ENCODE data around the gene TNIK.
"Not testable (repeated sequence)": the region's sequence is repeated elsewhere in the genome, so short reads cannot be mapped to it uniquely, and the experiment has no call there.

The TNIK gene

DNA sequence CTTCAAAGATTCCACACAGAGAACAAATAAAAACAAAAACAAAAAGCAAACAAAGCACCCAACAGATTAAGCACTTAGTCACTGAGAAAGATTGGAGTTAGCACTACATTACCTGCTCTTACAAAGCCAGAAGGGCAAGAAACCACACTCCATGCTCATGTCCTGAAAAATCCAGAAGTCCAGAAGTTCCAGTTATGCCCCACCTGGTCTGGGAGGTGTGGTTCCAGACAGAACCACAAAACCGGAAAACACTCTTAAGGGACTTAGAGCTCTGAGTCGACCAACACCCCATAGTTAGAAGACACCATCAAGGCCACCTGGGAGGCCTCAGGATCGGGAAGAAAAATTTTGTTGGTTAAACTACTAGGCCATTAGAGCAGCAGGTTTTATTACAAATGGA is 88.9 kb downstream of the TNIK start:
- DNase-seq (ENCODE audit: insufficient read length) (no peak), FAIRE-seq (no peak)
- TF ChIP-seq TAF1 (IDR thresholded peaks at IDR 0.05; ENCODE audit: borderline replicate concordance, low read depth, low read length) (no peak), POLR2A (IDR thresholded peaks at IDR 0.05; ENCODE audit: low read depth, low read length) (no peak), POLR2AphosphoS5 (IDR thresholded peaks at IDR 0.05; ENCODE audit: low read depth, low read length) (no peak)

DNA sequence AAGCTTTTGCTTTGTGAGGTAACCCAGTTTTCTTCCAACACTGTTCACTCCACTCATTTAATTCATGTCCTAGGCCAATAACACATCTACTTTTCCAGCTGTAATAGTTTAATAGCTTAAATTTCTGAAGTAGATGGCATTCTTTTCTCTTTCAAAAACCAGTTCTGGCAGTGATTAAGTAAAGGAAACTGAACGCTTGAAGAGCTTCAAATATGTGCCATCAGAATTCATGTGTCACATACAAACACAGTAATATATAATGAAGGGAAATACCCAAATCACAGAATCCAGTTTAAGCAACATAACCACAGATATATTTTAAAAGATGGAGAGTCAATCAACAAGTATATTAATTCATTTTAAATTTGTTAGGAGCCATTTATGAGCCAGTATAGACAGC is 91.0 kb downstream of the TNIK start:
- DNase-seq (ENCODE audit: insufficient read length) (no peak), FAIRE-seq (no peak)
- TF ChIP-seq TAF1 (IDR thresholded peaks at IDR 0.05; ENCODE audit: borderline replicate concordance, low read depth, low read length) (no peak), POLR2AphosphoS5 (IDR thresholded peaks at IDR 0.05; ENCODE audit: low read depth, low read length) (no peak), POLR2A (IDR thresholded peaks at IDR 0.05; ENCODE audit: low read depth, low read length) (no peak)

DNA sequence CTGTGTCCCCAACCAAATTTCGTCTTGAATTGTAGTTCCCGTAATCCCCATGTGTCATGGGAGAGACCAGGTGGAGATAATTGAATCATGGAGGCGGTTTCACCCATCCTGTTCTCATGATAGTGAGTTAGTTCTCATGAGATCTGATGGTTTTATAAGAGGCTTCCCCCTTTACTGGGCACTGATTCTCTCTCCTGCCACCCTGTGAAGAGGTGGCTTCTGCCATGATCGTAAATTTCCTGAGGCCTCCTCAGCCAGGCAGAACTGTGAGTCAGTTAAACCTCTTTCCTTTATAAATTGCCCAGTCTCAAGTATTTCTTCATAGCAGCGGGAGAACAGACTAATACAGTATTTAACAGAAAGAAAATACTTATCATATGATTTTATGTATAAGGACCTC is 93.5 kb downstream of the TNIK start:
- not testable (repeated sequence) for FAIRE-seq; DNase-seq (ENCODE audit: insufficient read length)

DNA sequence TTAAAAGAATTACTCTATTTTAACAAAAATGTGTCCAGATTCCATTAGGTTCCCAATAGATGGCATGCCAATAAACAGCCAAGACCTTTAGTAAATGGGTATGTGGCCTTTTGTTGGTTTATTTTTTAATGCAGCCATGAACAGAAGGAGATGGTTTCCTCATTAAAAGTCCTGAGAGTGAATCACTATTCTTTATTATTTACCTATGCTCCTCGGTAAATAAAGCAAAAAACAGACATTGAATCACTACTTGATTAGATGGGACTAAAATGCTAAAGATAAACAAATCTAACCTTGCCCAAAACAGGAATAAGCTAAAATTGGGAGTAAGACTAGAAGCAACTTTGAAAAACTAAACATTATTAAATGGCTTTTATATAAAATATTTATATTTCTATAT is 94.2 kb downstream of the TNIK start:
- DNase-seq (ENCODE audit: insufficient read length) (no peak), FAIRE-seq (no peak)
- TF ChIP-seq POLR2AphosphoS5 (IDR thresholded peaks at IDR 0.05; ENCODE audit: low read depth, low read length): no peak
- TF ChIP-seq POLR2A (IDR thresholded peaks at IDR 0.05; ENCODE audit: low read depth, low read length): no peak
- TF ChIP-seq TAF1 (IDR thresholded peaks at IDR 0.05; ENCODE audit: borderline replicate concordance, low read depth, low read length): no peak

DNA sequence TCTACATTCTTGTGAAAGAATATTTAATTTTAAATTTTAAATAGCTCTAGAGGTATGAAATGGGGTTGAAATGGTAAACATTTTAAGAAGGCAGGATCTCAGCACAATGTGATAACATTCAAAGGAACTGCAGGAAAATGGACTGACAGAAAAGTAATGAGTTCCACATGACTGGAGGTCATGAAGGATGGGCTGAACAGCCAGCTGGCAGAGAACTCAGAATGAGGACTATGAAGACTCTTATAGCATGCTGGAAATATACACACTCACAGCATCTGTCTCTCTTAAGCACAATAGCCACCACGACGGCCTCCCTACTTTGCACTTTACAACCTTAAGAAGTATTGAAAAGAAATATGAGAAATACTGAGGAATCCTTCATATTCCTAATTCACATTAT is 94.7 kb downstream of the TNIK start:
- DNase-seq (ENCODE audit: insufficient read length) (no peak), FAIRE-seq (no peak)
- TF ChIP-seq TAF1 (IDR thresholded peaks at IDR 0.05; ENCODE audit: borderline replicate concordance, low read depth, low read length) (no peak), POLR2A (IDR thresholded peaks at IDR 0.05; ENCODE audit: low read depth, low read length) (no peak), POLR2AphosphoS5 (IDR thresholded peaks at IDR 0.05; ENCODE audit: low read depth, low read length) (no peak)

GRCh38 chr3:171364500-171364899 is 95.7 kb downstream of the TNIK start:
- DNase-seq (ENCODE audit: insufficient read length): no peak
- FAIRE-seq: no peak

GRCh38 chr3:171363202-171363601 is 97.0 kb downstream of the TNIK start:
- DNase-seq (ENCODE audit: insufficient read length) (no peak), FAIRE-seq (no peak)
- no peak for TF ChIP-seq POLR2A (IDR thresholded peaks at IDR 0.05; ENCODE audit: low read depth, low read length)
- no peak for TF ChIP-seq TAF1 (IDR thresholded peaks at IDR 0.05; ENCODE audit: borderline replicate concordance, low read depth, low read length)
- no peak for TF ChIP-seq POLR2AphosphoS5 (IDR thresholded peaks at IDR 0.05; ENCODE audit: low read depth, low read length)

More at GRCh38 chr3:171364500-171364899, 95.7 kb downstream of the TNIK start:
- TF ChIP-seq TAF1 (IDR thresholded peaks at IDR 0.05; ENCODE audit: borderline replicate concordance, low read depth, low read length) (no peak), POLR2A (IDR thresholded peaks at IDR 0.05; ENCODE audit: low read depth, low read length) (no peak), POLR2AphosphoS5 (IDR thresholded peaks at IDR 0.05; ENCODE audit: low read depth, low read length) (no peak)

- FAIRE-seq (no peak), DNase-seq (ENCODE audit: insufficient read length) (no peak)
- no peak for TF ChIP-seq POLR2AphosphoS5 (IDR thresholded peaks at IDR 0.05; ENCODE audit: low read depth, low read length)
- TF ChIP-seq TAF1 (IDR thresholded peaks at IDR 0.05; ENCODE audit: borderline replicate concordance, low read depth, low read length): no peak
- TF ChIP-seq POLR2A (IDR thresholded peaks at IDR 0.05; ENCODE audit: low read depth, low read length): no peak
Observed at GRCh38 chr3:171362575-171362974, 97.6 kb downstream of the TNIK start.

DNA sequence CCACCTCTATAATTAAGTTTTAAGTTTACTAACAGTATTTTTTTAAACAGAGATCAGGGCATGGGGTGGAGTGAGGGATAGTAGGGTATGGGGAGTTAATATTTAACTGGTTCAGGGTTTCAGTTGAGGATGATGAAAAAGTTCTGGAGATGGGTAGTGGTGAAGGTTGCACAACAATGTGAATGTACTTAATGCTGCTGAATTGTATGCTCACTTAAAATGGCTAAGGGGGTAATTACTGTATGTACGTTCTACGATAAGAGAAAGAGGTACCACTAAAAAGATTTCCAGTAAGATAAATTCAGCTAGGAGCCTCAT is 101.4 kb downstream of the TNIK start:
- FAIRE-seq (no peak), DNase-seq (ENCODE audit: insufficient read length) (no peak)
- TF ChIP-seq POLR2AphosphoS5 (IDR thresholded peaks at IDR 0.05; ENCODE audit: low read depth, low read length) (no peak), TAF1 (IDR thresholded peaks at IDR 0.05; ENCODE audit: borderline replicate concordance, low read depth, low read length) (no peak), POLR2A (IDR thresholded peaks at IDR 0.05; ENCODE audit: low read depth, low read length) (no peak)

GRCh38 chr3:171358181-171358880 is 101.9 kb downstream of the TNIK start:
- FAIRE-seq: peak; percentile 53
- TF ChIP-seq TAF1 (IDR thresholded peaks at IDR 0.05; ENCODE audit: borderline replicate concordance, low read depth, low read length): no peak
- TF ChIP-seq POLR2AphosphoS5 (IDR thresholded peaks at IDR 0.05; ENCODE audit: low read depth, low read length): no peak
- TF ChIP-seq POLR2A (IDR thresholded peaks at IDR 0.05; ENCODE audit: low read depth, low read length): no peak
- DNase-seq (ENCODE audit: insufficient read length): no peak

DNA sequence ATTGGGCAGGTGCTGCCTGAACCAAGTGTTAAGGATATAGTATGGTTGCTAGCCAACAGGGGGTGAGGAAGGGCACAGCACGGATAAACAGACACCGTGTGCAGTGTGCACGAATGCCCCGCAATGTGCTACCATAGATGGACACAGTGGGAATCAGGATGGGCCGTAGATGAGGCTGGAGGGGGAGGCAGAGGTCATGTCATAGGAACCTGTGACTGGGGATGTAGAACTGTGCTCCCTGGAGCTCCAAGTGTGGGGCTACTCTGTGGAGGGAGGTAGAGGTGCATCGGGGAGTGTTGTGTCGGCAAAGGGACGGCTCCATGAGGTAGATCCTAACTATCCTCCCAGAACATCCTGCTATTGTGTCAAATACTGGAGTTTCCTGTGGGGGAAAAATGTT is 102.5 kb downstream of the TNIK start:
- TF ChIP-seq POLR2AphosphoS5 (IDR thresholded peaks at IDR 0.05; ENCODE audit: low read depth, low read length) (no peak), POLR2A (IDR thresholded peaks at IDR 0.05; ENCODE audit: low read depth, low read length) (no peak), TAF1 (IDR thresholded peaks at IDR 0.05; ENCODE audit: borderline replicate concordance, low read depth, low read length) (no peak)
- FAIRE-seq: no peak

DNA sequence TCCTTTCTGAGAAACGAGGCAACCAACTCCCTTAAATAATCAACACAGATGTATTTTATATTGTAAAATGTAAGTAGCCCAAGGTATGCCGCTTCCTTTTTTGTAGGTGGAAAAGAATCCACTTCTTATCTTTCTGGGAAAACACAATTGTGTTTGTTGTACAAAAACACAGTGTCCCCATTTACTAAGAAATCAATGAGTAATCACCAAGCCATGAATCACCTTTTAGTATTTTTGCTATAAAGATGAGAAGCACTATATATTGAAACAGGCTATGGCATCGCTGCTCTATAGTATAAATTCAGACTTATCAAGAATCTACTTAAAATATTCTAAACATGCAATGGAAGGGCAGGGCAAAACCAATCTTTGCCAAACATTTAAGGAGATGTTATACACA is 104.0 kb downstream of the TNIK start:
- TF ChIP-seq TAF1 (IDR thresholded peaks at IDR 0.05; ENCODE audit: borderline replicate concordance, low read depth, low read length): no peak
- TF ChIP-seq POLR2AphosphoS5 (IDR thresholded peaks at IDR 0.05; ENCODE audit: low read depth, low read length): no peak
- no peak for TF ChIP-seq POLR2A (IDR thresholded peaks at IDR 0.05; ENCODE audit: low read depth, low read length)
- DNase-seq (ENCODE audit: insufficient read length) (no peak), FAIRE-seq (no peak)

More for the DNA sequence above, 102.5 kb downstream of the TNIK start:
- no peak for DNase-seq (ENCODE audit: insufficient read length)

Measured in GM12892 (cell line).